ENCODE data around the gene NF1.

The NF1 gene

GRCh38 chr17:31320791-31321190 lies 226.0 kb downstream of the NF1 start:
- TF ChIP-seq, protein P1, sequence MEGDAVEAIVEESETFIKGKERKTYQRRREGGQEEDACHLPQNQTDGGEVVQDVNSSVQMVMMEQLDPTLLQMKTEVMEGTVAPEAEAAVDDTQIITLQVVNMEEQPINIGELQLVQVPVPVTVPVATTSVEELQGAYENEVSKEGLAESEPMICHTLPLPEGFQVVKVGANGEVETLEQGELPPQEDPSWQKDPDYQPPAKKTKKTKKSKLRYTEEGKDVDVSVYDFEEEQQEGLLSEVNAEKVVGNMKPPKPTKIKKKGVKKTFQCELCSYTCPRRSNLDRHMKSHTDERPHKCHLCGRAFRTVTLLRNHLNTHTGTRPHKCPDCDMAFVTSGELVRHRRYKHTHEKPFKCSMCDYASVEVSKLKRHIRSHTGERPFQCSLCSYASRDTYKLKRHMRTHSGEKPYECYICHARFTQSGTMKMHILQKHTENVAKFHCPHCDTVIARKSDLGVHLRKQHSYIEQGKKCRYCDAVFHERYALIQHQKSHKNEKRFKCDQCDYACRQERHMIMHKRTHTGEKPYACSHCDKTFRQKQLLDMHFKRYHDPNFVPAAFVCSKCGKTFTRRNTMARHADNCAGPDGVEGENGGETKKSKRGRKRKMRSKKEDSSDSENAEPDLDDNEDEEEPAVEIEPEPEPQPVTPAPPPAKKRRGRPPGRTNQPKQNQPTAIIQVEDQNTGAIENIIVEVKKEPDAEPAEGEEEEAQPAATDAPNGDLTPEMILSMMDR (conservative IDR thresholded peaks at IDR 0.05), result no peak
- H3K27ac ChIP-seq, result no peak overlapping the region

DNA sequence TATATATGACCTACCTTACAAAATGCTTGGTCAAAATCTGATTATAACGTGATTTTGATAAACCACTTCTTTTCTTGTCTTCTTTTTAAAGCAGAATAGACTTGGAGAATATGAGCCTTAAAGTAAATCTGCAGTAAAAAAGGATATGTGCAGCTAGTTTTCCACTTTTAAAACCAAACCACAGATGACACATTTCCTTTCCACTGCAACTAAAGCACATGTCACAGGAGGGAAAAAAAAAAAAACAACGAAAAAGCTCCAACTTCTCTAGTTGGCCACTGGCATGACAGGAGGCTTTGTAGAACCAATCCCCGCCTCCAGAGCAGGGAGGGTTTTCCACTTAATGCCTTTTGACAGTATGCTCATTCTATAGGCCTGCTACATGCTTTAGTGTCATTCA lies 226.7 kb downstream of the NF1 start, which contains the start of gene EVI2A:
EVI2A (minus strand) TSS at position 142 of the 400 bp plus-strand sequence. CDS start 2,609 bp downstream, outside the sequence.
- no peak within 1 kb of the TSS for H3K27ac ChIP-seq
- TF ChIP-seq, protein P1 (conservative IDR thresholded peaks at IDR 0.05), result no peak

GRCh38 chr17:31321966-31322365 lies 227.2 kb downstream of the NF1 start:
- TF ChIP-seq, protein P1 (conservative IDR thresholded peaks at IDR 0.05), result no peak
- H3K27ac ChIP-seq, result no peak overlapping the region

GRCh38 chr17:31323551-31323950 lies 228.8 kb downstream of the NF1 start:
- TF ChIP-seq, protein P1 (conservative IDR thresholded peaks at IDR 0.05), result no peak
- H3K27ac ChIP-seq, result no peak overlapping the region

- TF ChIP-seq, protein P1 (conservative IDR thresholded peaks at IDR 0.05), result no peak
- H3K27ac ChIP-seq, result no peak overlapping the region
Observed at GRCh38 chr17:31327534-31328159, 232.9 kb downstream of the NF1 start.

DNA sequence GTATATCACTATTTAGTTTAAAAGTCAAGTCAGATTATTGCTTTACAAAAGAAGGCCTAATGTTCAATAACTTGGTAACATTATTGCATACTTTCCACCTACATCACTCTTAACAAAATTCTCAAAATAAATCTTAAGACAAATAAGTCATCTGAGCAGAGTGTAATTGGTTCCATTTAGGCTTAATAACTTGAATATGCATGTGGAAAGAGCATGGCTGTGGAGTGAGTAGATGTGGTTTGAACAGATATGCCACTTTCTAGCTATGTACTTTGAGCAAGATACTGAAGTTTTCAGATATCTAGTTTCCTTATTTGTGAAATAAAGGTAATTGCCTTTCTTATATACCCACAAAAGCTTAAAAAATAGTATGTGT lies 233.4 kb downstream of the NF1 start:
- TF ChIP-seq, protein P1 (conservative IDR thresholded peaks at IDR 0.05), result no peak
- no peak overlapping the region for H3K27ac ChIP-seq

GRCh38 chr17:31329221-31329620 lies 234.4 kb downstream of the NF1 start:
- TF ChIP-seq, protein P1 (conservative IDR thresholded peaks at IDR 0.05), result no peak
- no peak overlapping the region for H3K27ac ChIP-seq
